Panc1 (cell line): ENCODE measurements around the gene DNASE1L3. TPM values are rescaled to one million over a fixed set of nuclear protein-coding genes. Genes with fewer than 3 reads are reported as not detected.

Source experiments
- ATAC-seq: fragments of 200-7000 bp; cut with Tn5 transposase; 2 replicates; pipeline ENCODE4 v1.9.1; 2020; ENCODE audit warnings: mild to moderate bottlenecking, moderate library complexity
- BruUV-seq: library from RNA; stranded (reverse); fragments of 400-500 nt; replicated peaks from 2 replicates; lab custom pipeline; 2021; lab: Mats Ljungman, UMichigan
- CTCF ChIA-PET: fragments of 300-600 bp; sonication (Branson Sonifier 250); formaldehyde crosslinking; loops from one replicate; lab custom pipeline; 2022; ENCODE audit warnings: antibody characterized with exemption; lab: Charles Lee
- POLR2A ChIA-PET: fragments of 300-600 bp; sonication (Branson Sonifier 250); formaldehyde crosslinking; loops from one replicate; lab custom pipeline; 2022; ENCODE audit warnings: antibody characterized with exemption; lab: Charles Lee
- DNase-seq: peaks from one replicate; pipeline ENCODE4 v3.0.0-alpha.2; 2010; ENCODE audit warnings: low read depth, low spot score
- H3K27ac ChIP-seq: 2 replicates; pipeline ENCODE4 v1.5.1; 2011; ENCODE audit warnings: mild to moderate bottlenecking, low read length, inconsistent platforms
- H3K27me3 ChIP-seq: fragments of 200-500 bp; sonication (Bioruptor generic); 2 replicates; pipeline ENCODE4 v1.6.0; 2014; ENCODE audit warnings: low read length, inconsistent platforms; ENCODE audit not compliant: control insufficient read depth, insufficient read depth
- H3K36me3 ChIP-seq: fragments of 200-500 bp; sonication (Bioruptor generic); 2 replicates; pipeline ENCODE4 v1.5.1; 2014; ENCODE audit warnings: inconsistent platforms, mild to moderate bottlenecking, low read length, moderate library complexity; ENCODE audit not compliant: control insufficient read depth, insufficient read depth
- H3K4me1 ChIP-seq: 2 replicates; pipeline ENCODE4 v1.5.1; 2011; ENCODE audit warnings: inconsistent platforms, mild to moderate bottlenecking, low read length, moderate library complexity; ENCODE audit not compliant: control insufficient read depth, insufficient read depth
- H3K4me3 ChIP-seq, 2 experiments: 2 replicates each; pipeline ENCODE4 v1.5.1; 2011 to 2012; ENCODE audit warnings: low read depth in 2 of 2, low read length in 2 of 2, mild to moderate bottlenecking in 2 of 2, inconsistent platforms in 1 of 2, moderate library complexity in 1 of 2
- H3K9me3 ChIP-seq: fragments of 200-500 bp; sonication (Bioruptor generic); 2 replicates; pipeline ENCODE4 v1.5.1; 2014; ENCODE audit warnings: low read depth, mild to moderate bottlenecking, inconsistent platforms, low read length, moderate library complexity; ENCODE audit not compliant: control insufficient read depth, insufficient read depth
- CTCF ChIP-seq: fragments of 450-650 bp; IDR thresholded peaks from 2 replicates; pipeline ENCODE4 v1.5.1; 2017; ENCODE audit warnings: mild to moderate bottlenecking
- POLR2AphosphoS5 ChIP-seq: IDR thresholded peaks from 2 replicates; pipeline ENCODE4 v1.6.1; 2012; ENCODE audit warnings: mild to moderate bottlenecking, low read depth, low read length, moderate library complexity
- REST ChIP-seq, 2 experiments: IDR thresholded peaks; 2 replicates each; pipeline ENCODE4 v1.6.1; 2011 to 2012; ENCODE audit warnings: low read depth in 2 of 2, control low read depth in 1 of 2, low read length in 1 of 2, mild to moderate bottlenecking in 1 of 2, moderate library complexity in 1 of 2; ENCODE audit not compliant: insufficient read depth in 1 of 2
- SIN3A ChIP-seq: IDR thresholded peaks from 2 replicates; pipeline ENCODE4 v1.6.1; 2012; ENCODE audit warnings: low read depth, mild to moderate bottlenecking, low read length, moderate library complexity, borderline replicate concordance; ENCODE audit not compliant: insufficient read depth
- TCF7L2 ChIP-seq: IDR thresholded peaks from 2 replicates; pipeline ENCODE4 v1.6.1; 2011; ENCODE audit warnings: mild to moderate bottlenecking, low read depth, low read length, inconsistent platforms
- in situ Hi-C: cut with HindIII; loops from 2 replicates; pipeline ENCODE4 v1.10.0; 2016; ENCODE audit warnings: low sequenced_read_pairs, low pct_unique_long_range_greater_than_20kb
- intact Hi-C: fragments of 100-400 bp; cut with micrococcal nuclease; formaldehyde crosslinking; loops from one replicate; pipeline ENCODE4 v1.10.0; 2022; ENCODE audit not compliant: unreplicated experiment
- total RNA-seq: library from RNA; stranded (reverse); gene quantifications from one replicate; pipeline ENCODE4 v1.2.1, GENCODE V29; 2021; ENCODE audit not compliant: unreplicated experiment

Gene DNASE1L3
- total RNA-seq, 1 experiment from 2014 or later: not detected

DNA sequence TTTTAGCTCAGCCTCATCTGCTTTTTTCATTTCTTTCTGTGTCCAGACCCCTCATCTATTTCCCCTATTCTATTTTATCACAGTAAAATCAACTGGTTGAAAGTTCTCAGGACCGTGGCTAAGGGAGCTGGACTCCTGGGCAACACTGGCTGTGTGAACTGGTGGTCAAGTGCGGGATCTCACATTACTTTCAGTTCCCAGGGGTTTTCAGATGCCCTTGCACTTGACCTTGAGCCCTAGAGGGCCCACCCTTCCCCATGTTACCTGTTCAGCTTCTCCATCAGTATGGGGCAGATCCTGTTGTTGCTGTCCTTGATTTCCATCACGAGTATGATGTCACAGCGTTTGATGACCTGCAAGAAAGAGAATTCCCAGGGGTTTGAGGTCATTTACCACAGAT is 2.8 kb downstream of the DNASE1L3 start:
- Histone ChIP-seq H3K9me3 (no peaks in the 10 kb centered on the region), H3K27me3 (no peaks in the 10 kb centered on the region), H3K27ac (no peak overlapping the region), H3K36me3 (no peaks in the 10 kb centered on the region), H3K4me3 (no peak overlapping the region), H3K4me1 (no peaks in the 10 kb centered on the region)
- no peak for DNase-seq
- BruUV-seq: no TSS peak
- in situ Hi-C loops (no loop called here), intact Hi-C loops (no loop called here)
- ChIA-PET POLR2A (no interaction called here), CTCF (no interaction called here)
- TF ChIP-seq REST (IDR thresholded peaks at IDR 0.05; ENCODE audit: insufficient read depth in 1 of 2, low read depth in 2 of 2, low read length in 1 of 2) (no peak), SIN3A (no peak), TCF7L2 (no peak), POLR2AphosphoS5 (no peak), CTCF (no peak)
- no peak for ATAC-seq

GRCh38 chr3:58206406-58207011 is 4.3 kb downstream of the DNASE1L3 start:
- Histone ChIP-seq H3K27me3 (no peaks in the 10 kb centered on the region), H3K27ac (no peak overlapping the region), H3K4me1 (no peaks in the 10 kb centered on the region), H3K9me3 (no peaks in the 10 kb centered on the region), H3K36me3 (no peaks in the 10 kb centered on the region), H3K4me3 (no peak overlapping the region)
- POLR2A ChIA-PET: no interaction called here
- intact Hi-C loops: no loop called here
- CTCF ChIA-PET: no interaction called here
- TF ChIP-seq POLR2AphosphoS5 (no peak), SIN3A (no peak), CTCF (no peak), TCF7L2 (no peak), REST (IDR thresholded peaks at IDR 0.05; ENCODE audit: insufficient read depth in 1 of 2, low read depth in 2 of 2, low read length in 1 of 2) (no peak)
- in situ Hi-C loops: no loop called here
- ATAC-seq (peak; percentile 72), DNase-seq (no peak)
- no TSS peak for BruUV-seq
